Stimulated activated CD8-positive, alpha-beta memory T cell treated with anti-CD3 and anti-CD28 coated beads, Interleukin-4, amount 100 ng/mL, for 1 hour (primary cell): ENCODE data around the gene VENTX.
"Not testable (repeated sequence)": the region's sequence is repeated elsewhere in the genome, so short reads cannot be mapped to it uniquely, and the experiment has no call there.

Experiments used
- DNase-seq, 2 donors: peaks; one replicate each; pipeline ENCODE4 v3.0.0-alpha.2; 2020; ENCODE audit warnings: low read depth in 2 of 2, low spot score in 1 of 2

The VENTX gene

DNA sequence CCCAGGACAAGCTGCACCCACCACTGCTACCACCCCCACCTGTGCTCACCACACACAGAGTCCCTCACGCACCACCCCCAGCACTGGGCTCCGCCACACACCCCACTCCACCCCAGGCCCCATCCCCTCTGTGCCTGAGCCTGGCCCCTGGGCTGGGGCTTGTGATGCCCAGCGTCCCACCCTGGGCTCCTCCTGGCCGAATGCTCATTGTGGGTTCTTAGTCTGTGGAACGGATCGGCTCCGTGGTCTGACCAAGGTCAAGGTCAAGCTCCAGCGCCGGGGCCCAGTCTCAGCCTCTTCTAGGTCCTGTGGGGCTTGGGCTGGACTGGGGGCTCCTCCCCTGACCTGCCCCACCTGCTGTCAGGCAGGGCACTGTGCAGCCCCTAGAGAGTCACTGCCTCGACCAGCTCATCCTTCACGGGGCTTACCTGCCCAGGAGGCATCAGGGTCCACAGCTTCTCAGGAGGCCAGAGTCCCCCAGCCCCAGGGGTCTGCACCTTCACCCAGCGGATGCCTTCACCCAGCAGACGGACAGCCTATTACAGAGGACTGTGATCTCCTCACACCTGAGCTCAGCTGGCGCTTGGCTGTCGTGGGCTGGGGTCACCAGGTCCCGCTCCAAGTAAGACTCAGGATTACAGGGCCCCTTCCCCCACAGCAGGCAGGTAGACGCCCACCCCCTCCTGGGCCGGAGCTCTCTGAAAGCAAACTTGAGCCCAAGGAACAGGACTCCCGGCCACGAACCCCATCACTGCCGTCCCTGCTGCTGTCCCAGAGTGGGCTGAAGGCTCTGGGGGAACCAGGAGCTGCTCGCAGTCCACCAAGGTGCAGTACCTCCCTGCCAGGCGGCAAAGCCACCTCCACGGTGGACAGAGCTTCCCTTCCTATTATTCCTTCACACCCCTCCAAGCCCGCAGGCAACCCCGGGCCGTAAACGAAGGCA is 22.9 kb upstream of the VENTX start:
- no peak for DNase-seq

DNA sequence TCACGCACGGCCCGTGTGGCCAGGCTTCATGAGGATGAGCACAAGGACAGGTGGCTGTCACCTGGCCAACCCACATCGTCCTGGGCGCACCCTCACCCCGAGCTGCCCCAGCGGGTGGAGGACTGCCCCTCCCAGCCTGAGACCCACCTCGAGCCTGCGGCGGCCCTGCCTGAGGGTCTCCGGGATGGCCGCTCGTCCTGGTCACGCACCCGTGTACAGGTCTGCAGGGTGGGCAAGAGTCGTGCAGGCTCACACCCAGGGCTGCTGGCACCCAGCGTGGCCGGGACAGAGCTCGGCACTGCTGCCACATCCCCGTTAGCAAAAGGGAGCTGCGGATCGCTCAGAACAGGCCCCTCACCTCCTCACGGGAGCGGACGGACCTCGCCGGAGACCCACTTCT is 22.1 kb upstream of the VENTX start:
- no peak for DNase-seq

- no peak for DNase-seq
Observed at GRCh38 chr10:133216776-133217175, 20.9 kb upstream of the VENTX start.

DNA sequence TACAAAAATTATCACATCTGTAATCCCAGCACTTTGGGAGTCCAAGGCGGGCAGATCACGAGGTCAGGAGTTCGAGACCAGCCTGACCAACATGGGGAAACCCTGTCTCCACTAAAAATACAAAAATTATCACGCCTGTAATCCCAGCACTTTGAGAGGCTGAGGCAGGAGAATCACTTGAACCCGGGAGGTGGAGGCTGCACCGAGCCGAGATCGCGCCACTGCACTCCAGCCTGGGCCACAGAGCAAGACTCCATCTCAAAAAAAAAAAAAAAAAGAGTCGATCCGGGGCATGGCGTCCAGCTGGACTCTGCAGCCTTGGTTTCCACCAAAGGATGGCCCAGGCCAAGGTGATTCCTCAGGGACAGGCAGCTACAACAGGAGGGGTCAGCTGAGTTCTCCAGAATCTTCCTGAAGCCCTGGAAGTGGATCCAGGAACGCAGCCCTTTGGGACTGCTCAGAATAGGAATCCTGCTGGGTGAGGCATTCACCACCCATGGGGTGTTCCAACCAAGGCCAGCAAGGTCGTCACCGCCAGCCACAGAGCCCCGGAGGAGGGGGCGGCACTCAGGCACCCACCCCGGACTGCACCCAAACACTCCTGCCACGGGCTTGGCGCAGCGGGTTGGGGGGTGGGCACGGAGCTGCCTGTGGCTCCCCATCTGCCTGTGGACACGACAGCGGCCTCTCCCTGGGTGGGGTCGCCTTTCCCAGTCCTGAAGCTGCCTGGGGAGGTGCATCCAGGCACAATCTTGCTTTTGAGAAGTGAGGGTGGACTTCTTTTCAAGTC is 19.7 kb upstream of the VENTX start:
- no peak for DNase-seq

DNA sequence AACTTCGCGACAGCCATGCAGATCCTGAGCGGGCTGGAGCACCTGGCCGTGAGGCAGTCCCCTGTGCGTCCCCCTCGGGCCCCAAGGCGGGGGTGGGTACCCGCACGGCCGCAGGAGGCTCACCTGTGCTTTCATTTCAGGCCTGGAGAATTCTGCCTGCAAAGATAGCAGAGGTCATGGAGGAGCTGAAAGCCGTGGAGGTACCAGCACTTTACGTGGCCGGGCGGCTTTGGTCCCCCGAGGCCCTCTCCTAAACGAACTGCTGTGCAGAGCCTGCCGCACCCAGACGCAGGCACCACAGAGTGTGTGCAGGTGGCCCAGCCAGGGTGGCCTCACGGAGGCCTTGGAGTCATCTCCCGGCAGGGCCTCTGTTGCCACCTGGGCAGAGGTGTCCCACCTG is 18.8 kb upstream of the VENTX start:
- DNase-seq = no peak

GRCh38 chr10:133219782-133220181 is 17.9 kb upstream of the VENTX start:
- no peak for DNase-seq

GRCh38 chr10:133221331-133221730 is 16.3 kb upstream of the VENTX start:
- DNase-seq = no peak

DNA sequence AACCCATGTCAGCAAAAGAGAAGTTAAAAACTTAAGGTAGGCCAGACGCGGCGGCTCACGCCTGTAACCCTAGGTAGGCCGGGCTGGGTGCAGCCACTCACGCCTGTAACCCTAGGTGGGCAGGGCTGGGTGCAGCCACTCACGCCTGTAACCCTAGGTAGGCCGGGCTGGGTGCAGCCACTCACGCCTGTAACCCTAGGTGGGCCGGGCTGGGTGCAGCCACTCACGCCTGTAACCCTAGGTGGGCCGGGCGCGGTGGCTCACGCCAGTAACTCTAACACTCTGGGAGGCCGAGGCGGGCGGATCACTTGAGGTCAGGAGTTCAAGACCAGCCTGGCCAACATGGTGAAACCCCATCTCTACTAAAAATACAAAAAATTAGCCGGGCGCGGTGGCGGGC is 15.9 kb upstream of the VENTX start:
- not testable (repeated sequence) for DNase-seq

DNA sequence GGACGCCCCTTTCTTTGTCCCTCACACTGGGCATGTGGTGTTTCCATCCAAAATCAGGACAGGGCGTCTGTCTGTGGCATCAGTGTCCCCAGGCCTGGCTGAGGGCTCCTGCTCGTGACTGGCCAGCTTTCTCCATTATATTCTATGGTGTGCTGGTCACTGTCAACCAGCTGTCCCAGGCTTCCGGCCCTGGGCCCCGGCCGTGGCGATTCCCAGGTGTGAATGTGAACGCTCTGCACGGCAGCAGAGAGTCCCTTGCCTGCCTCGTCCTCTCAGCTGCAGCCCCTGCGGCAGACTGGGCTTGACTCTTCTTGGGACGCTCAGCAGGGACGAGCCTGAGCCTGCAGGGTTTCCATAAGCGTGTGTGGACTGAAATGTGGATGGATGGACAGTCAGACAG is 13.6 kb upstream of the VENTX start:
- DNase-seq = no peak

DNA sequence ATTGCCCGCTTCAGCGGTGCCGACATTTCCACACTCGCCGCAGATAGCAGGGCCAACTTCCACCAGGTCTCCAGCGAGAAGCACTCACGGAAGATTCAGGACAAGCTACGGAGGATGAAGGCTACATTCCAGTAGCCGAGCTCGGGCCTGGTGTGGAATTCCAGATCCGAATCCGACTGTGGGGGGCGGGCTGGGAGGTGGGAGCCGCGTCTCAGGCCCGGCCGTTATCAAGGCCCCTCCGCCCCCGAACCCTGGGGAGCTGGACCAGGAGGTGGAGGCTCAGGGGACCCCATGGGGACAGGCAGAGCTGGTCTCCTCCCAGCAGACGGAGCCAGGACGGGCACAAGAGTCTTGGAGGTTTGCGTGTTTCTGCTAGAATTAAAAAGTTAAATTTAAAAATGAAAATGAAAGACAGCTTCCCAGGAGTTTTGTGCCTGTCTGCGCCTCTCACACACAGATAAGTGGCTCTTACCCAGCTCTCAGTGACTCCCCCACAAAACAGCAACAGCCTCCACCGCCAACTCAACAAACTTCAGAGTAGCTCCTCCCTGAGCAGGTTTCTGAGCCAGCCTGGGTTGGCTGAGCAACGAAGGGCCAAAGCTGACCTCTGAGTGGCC is 12.8 kb upstream of the VENTX start:
- no peak for DNase-seq

DNA sequence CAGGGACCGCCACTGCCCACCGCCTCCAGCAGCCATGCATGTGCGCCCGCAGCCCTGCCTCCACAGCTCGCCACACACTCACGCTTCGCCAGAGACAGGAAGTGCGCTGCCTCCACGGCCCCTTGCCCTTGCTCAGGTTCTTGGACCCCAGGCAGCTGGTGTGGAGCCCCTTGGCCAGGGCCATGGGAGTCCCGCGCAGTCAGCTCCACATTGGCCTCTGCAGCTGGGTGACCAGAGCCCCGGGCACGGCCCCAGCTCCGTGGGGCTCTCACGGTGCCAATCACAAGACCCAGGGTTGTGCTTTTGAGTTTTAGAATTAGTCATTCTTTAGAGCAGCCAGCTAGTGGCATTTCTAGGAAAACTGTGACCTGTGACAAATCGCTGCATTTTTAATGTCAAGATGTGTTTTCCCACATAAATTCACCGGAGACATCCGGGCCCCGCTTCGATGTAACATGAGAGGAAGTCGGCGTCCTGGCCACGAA is 11.9 kb upstream of the VENTX start:
- DNase-seq = no peak

DNA sequence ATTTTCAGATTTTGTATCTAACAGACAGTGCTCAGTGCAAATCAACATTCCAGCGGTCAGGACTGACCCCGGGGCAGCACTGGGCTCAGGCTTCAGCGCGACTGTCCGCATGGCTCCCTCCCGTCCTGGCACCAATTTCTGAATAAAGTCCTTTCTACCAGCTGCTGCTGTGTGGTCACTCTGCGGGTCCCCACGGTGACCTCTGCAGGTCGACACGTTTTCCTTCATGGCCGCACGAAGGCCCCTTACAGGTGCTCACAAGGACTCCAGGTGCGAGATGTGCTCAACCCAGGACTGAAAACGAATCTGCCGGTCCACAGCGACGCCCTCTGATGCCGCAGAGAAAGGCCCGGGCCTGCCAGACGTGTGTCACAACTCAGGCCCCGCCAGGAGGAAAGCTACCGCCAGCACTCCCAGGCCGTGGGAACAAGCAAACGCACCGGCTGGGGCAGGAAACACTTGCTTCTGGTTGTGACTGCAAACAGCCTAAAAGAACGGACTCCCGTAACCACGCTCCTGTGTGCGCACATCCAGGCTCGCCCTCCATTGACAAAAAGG is 11.3 kb upstream of the VENTX start:
- no peak for DNase-seq

GRCh38 chr10:133227256-133227655 is 10.4 kb upstream of the VENTX start:
- no peak for DNase-seq

- DNase-seq = no peak
Observed at GRCh38 chr10:133229265-133230043, 8.2 kb upstream of the VENTX start.

DNA sequence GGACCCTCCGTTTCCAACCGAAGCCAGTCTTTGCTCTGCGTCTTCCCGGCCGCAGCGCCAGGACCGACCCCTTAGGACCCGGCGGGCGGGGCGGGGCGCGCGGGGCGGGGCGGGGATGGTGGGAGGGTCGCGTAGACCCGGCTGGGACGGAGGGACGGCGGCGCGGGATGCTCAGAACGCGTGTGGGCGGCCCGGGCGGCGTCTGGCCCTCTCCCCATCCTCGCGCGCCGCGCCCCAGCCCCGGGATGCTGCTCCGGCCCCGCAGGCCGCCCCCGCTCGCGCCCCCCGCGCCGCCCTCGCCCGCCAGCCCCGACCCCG is 7.7 kb upstream of the VENTX start, which contains the start of gene UTF1:
UTF1 (plus strand) TSS at position 174 of the 318 bp plus-strand sequence; CDS start at position 246, 72 bp downstream.
- no peak for DNase-seq

DNA sequence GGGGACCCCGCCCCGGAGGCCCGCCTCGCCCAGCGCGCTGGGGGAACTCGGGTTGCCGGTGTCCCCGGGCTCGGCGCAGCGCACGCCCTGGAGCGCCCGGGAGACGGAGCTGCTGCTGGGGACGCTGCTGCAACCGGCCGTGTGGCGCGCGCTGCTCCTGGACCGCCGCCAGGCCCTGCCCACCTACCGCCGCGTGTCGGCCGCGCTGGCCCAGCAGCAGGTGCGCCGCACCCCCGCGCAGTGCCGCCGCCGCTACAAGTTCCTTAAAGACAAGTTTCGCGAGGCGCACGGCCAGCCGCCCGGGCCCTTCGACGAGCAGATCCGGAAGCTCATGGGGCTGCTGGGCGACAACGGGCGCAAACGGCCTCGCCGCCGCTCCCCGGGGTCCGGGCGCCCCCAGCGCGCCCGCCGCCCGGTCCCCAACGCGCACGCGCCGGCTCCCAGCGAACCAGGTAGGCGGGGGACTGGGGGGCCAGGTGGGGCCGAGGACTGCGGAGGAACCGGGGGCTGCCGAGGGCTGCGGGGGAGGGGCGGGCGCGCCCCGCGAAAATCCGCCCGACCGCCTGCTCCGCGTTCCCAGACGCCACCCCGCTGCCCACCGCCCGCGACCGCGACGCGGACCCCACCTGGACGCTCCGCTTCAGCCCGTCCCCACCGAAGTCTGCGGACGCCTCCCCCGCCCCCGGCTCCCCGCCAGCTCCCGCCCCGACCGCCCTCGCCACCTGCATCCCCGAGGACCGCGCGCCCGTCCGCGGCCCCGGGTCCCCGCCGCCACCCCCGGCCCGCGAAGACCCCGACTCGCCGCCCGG is 7.1 kb upstream of the VENTX start:
- no peak for DNase-seq

DNA sequence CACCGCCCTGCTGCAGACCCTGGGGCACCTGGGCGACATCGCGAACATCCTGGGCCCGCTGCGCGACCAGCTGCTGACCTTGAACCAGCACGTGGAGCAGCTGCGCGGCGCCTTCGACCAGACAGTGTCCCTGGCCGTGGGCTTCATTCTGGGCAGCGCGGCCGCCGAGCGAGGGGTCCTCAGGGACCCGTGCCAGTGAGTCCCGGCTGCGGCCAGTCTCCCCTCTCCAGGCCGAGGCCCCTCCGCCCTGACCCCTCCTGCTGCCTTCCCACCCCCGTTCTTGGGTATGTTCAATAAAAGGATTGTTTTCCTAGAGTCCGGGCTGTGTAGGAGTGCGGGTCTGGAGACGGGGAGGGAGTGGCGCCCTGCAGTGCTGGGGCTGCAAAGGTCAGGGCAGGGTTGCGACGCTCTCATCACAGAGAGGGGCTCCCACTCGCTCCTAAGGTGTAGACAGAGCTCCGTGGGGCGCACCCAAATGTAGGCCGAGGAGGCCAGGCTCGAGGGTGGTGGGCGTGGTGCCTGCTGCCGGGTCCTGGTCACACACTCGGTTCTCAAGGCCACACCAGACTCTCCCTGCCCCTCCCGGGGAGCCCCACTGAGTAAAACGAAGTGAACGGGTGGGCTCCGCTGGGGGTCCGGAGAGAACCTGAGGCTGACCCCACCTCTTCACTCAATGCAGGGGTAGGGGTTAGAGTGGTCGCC is 6.3 kb upstream of the VENTX start:
- DNase-seq = no peak

DNA sequence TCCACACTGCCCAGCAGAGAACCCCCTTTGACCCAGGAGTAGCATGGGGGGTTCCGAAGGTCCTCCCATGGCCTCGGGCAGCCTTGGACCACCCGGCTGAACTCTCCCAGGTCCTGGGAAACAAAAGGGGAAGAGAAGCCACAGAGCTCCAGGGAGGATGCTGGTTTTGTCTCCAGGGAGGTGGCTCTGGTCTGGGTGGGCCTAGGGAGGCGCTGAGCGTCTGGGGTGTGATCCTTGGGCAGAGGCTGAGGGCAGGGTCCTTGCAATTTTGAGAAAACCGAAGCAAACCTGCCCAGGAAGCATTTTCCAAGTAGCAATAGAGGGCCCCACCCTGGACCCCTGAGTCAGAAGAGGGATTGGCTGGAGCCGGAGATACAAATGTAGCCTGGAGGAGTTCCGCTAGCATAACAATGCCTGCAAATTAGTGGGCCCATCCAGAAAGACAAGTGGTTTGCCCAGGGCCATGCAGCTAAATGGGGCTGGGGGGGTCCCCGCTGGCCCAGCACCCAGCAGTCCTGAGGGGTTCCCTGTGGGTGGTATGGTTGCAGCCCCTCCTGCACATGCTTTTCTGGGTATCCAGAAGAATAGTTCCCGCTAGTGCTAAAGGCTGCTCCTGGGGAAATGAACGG is 5.6 kb upstream of the VENTX start:
- DNase-seq = no peak

DNA sequence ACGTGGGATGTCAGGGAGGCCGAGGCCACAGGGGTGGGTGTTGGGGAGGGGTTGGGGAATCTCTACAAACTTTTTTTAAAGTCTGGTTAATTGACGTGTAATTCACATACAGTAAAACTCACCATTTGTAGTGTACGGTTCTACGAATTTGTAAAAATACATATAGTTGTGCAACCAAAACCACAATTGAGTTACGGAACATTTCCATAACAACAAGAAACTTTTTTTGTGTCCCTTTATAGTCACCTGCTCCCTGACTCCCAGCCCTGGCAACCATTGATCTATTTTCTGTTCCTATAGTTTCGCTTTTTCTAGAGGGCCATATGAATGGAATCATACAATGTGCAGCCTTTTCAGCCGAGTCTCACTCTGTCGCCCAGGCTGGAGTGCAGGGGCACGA is 2.9 kb upstream of the VENTX start:
- DNase-seq = not testable (repeated sequence)
